ENCODE measurements around the gene PAM. TPM values are rescaled to one million over a fixed set of nuclear protein-coding genes. Genes with fewer than 3 reads are reported as not detected.
A peak's percentile ranks its signal among the peaks of the same experiment; 100 is the strongest.

PAM gene
- total and polyA plus RNA-seq, 2 donors (not counting 3 experiments of a cell fraction or from before 2014, with no cell fraction given) = 118 to 176 TPM

GRCh38 chr5:102843997-102844396 is 88.9 kb downstream of the PAM start:
- intact Hi-C loops (cut with micrococcal nuclease) = no loop called here
- Histone ChIP-seq H3K4me3 (replicated peaks in 1 of 3; ENCODE audit: insufficient read depth in 1 of 3, low read depth in 1 of 3, low read length in 3 of 3) (no peak overlapping the region), H3K4me1 (ENCODE audit: control insufficient read depth, extremely low read depth, insufficient read depth, low read length) (peaks cover 3% of the 10 kb centered on the region), H3K9me1 (replicated peaks; ENCODE audit: control insufficient read depth, extremely low read depth, insufficient read depth, low read length) (no peaks in the 10 kb centered on the region), H3K27me3 (ENCODE audit: control insufficient read depth in 2 of 2, insufficient read depth in 2 of 2, low read length in 2 of 2) (no peaks in the 10 kb centered on the region), H3K9me3 (replicated peaks; ENCODE audit: control insufficient read depth, insufficient read depth, low read length) (no peaks in the 10 kb centered on the region), H3K36me3 (ENCODE audit: control insufficient read depth in 2 of 2, extremely low read depth in 1 of 2, insufficient read depth in 2 of 2, low read length in 2 of 2) (no peaks in the 10 kb centered on the region), H3K9ac (replicated peaks; ENCODE audit: extremely low read depth, insufficient read depth, low read length) (no peak overlapping the region), H2AFZ (ENCODE audit: low read depth, low read length) (no peak overlapping the region), H3K27ac (ENCODE audit: insufficient read depth, low read depth, low read length) (no peak overlapping the region), H3K4me2 (ENCODE audit: insufficient read depth, low read length) (no peak overlapping the region), H4K20me1 (replicated peaks; ENCODE audit: control insufficient read depth, extremely low read depth, insufficient read depth, low read length) (no peaks in the 10 kb centered on the region), H3K79me2 (ENCODE audit: control insufficient read depth, insufficient read depth, low read length) (no peaks in the 10 kb centered on the region)
- DNase-seq (ENCODE audit: low read depth, low spot score) (no peak), FAIRE-seq (no peak)
- dilution Hi-C loops (cut with MboI; ENCODE audit: extremely low pct_ligation_motif_present, low sequenced_read_pairs) = no loop called here
- CTCF ChIA-PET = interaction anchor here (1.2 to 1.4 kb wide), 2 partner anchors 11 to 66 kb away, joined by 3 to 5 read pairs; no protein-coding TSS in a partner anchor
- POLR2A ChIA-PET = no interaction called here
- no TSS peak for BruUV-seq (replicated peaks)
- TF ChIP-seq MYC (IDR thresholded peaks at IDR 0.05; ENCODE audit: low read depth, low read length) = no peak
- no peak for TF ChIP-seq MAX (IDR thresholded peaks at IDR 0.05; ENCODE audit: insufficient read depth, insufficient read length)
- TF ChIP-seq CTCF (IDR thresholded peaks at IDR 0.05; ENCODE audit: extremely low read depth in 1 of 2, insufficient read depth in 1 of 2, low read depth in 1 of 2, low read length in 2 of 2) = no peak
- no peak for TF ChIP-seq POLR2A (IDR thresholded peaks at IDR 0.05; ENCODE audit: low read depth, low read length)
- no peak for TF ChIP-seq POLR2AphosphoS5 (IDR thresholded peaks at IDR 0.05; ENCODE audit: insufficient read depth, low read depth, low read length)

GRCh38 chr5:102845041-102845440 is 89.9 kb downstream of the PAM start:
- H3K9me1 ChIP-seq (replicated peaks; ENCODE audit: control insufficient read depth, extremely low read depth, insufficient read depth, low read length) = no peaks in the 10 kb centered on the region
- H3K9me3 ChIP-seq (replicated peaks; ENCODE audit: control insufficient read depth, insufficient read depth, low read length) = no peaks in the 10 kb centered on the region
- no peak overlapping the region for H3K4me3 ChIP-seq (replicated peaks in 1 of 3; ENCODE audit: insufficient read depth in 1 of 3, low read depth in 1 of 3, low read length in 3 of 3)
- no peak overlapping the region for H2AFZ ChIP-seq (ENCODE audit: low read depth, low read length)
- BruUV-seq (replicated peaks) = no TSS peak
- H3K4me2 ChIP-seq (ENCODE audit: insufficient read depth, low read length) = no peak overlapping the region
- FAIRE-seq = no peak
- no peak overlapping the region for H3K27ac ChIP-seq (ENCODE audit: insufficient read depth, low read depth, low read length)
- no peaks in the 10 kb centered on the region for H4K20me1 ChIP-seq (replicated peaks; ENCODE audit: control insufficient read depth, extremely low read depth, insufficient read depth, low read length)
- H3K4me1 ChIP-seq (ENCODE audit: control insufficient read depth, extremely low read depth, insufficient read depth, low read length) = peaks cover 3% of the 10 kb centered on the region
- ChIA-PET POLR2A (no interaction called here), CTCF (interaction anchor here (1.0 to 1.2 kb wide), 2 partner anchors 10 to 65 kb away, joined by 3 read pairs; no protein-coding TSS in a partner anchor)
- dilution Hi-C loops (cut with MboI; ENCODE audit: extremely low pct_ligation_motif_present, low sequenced_read_pairs) = no loop called here
- no peaks in the 10 kb centered on the region for H3K36me3 ChIP-seq (ENCODE audit: control insufficient read depth in 2 of 2, extremely low read depth in 1 of 2, insufficient read depth in 2 of 2, low read length in 2 of 2)
- H3K27me3 ChIP-seq (ENCODE audit: control insufficient read depth in 2 of 2, insufficient read depth in 2 of 2, low read length in 2 of 2) = no peaks in the 10 kb centered on the region
- no peak overlapping the region for H3K9ac ChIP-seq (replicated peaks; ENCODE audit: extremely low read depth, insufficient read depth, low read length)
- H3K79me2 ChIP-seq (ENCODE audit: control insufficient read depth, insufficient read depth, low read length) = no peaks in the 10 kb centered on the region
- intact Hi-C loops (cut with micrococcal nuclease) = no loop called here
- DNase-seq (ENCODE audit: low read depth, low spot score) = peak; percentile 41
- TF ChIP-seq FOS (IDR thresholded peaks at IDR 0.05; ENCODE audit: borderline replicate concordance, insufficient read depth, low read length) = no peak
- no peak for TF ChIP-seq POLR2AphosphoS5 (IDR thresholded peaks at IDR 0.05; ENCODE audit: insufficient read depth, low read depth, low read length)
- TF ChIP-seq JUN (IDR thresholded peaks at IDR 0.05; ENCODE audit: borderline replicate concordance, insufficient read depth, insufficient read length, low read depth) = no peak
- TF ChIP-seq CTCF (IDR thresholded peaks at IDR 0.05; ENCODE audit: extremely low read depth in 1 of 2, insufficient read depth in 1 of 2, low read depth in 1 of 2, low read length in 2 of 2) = no peak
- TF ChIP-seq EZH2 (IDR thresholded peaks at IDR 0.05; ENCODE audit: borderline replicate concordance, low read depth, low read length, severe bottlenecking) = no peak
- no peak for TF ChIP-seq MAX (IDR thresholded peaks at IDR 0.05; ENCODE audit: insufficient read depth, insufficient read length)
